A549 (cell line): ENCODE measurements around the gene GAREM1.

Source experiments
- JUNB ChIP-seq: fragments of >200 bp; sonication (Bioruptor Twin); formaldehyde crosslinking; IDR thresholded peaks from 2 replicates; pipeline ENCODE4 v1.6.1; 2016
- MAZ ChIP-seq: fragments of 150-350 bp; IDR thresholded peaks from 2 replicates; pipeline ENCODE4 v1.6.1; 2014; ENCODE audit warnings: antibody characterized with exemption, low read depth, low read length, borderline replicate concordance
- POLR2A ChIP-seq: IDR thresholded peaks from 2 replicates; pipeline ENCODE4 v1.6.1; 2012; ENCODE audit warnings: mild to moderate bottlenecking, low read length
- ZFP36 ChIP-seq: fragments of 450-650 bp; IDR thresholded peaks from 2 replicates; pipeline ENCODE4 v1.6.1; 2014; ENCODE audit warnings: borderline replicate concordance; ENCODE audit not compliant: partially characterized antibody
- ZNF302 ChIP-seq: fragments of 250-450 bp; sonication (Bioruptor Pico); IDR thresholded peaks from 2 replicates; pipeline ENCODE4 v1.9.0; 2021; ENCODE audit warnings: inconsistent platforms, mild to moderate bottlenecking, moderate library complexity
- TF ChIP-seq, protein P1 (sequence below): fragments of >200 bp; sonication (Bioruptor Twin); formaldehyde crosslinking; IDR thresholded peaks from 3 replicates; pipeline ENCODE4 v1.5.1; 2016

DNA sequence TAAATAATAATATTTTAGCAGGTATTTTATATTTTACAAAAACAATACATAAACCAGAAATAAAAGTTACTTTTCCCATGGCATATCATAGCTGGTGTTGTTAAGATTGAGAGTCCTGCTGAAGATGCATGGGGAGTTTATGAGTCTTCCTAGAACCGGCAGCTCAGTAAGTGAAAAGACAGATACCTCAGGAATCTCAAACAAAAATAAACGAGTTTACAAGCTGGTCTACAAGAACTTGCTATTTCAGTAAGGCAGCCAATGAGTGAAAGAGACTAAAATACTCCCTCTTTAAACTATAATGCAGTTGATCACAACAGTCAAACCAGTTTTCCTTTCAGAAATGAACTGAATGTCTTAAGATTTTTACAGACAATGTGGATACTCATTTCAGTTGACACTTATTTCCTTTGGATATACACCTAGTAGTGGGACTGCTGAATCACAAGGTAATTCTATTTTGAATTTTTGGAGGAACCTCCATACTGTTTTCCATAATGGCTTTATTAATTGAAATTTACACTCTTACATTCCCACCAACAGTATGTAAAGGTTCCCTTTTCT lies 8.9 kb downstream of the GAREM1 start:
- TF ChIP-seq ZNF302 (CRISPR knock-in tag) (no peak), ZFP36 (no peak), JUNB (no peak), POLR2A (no peak), MAZ (no peak)
- TF ChIP-seq, protein P1, sequence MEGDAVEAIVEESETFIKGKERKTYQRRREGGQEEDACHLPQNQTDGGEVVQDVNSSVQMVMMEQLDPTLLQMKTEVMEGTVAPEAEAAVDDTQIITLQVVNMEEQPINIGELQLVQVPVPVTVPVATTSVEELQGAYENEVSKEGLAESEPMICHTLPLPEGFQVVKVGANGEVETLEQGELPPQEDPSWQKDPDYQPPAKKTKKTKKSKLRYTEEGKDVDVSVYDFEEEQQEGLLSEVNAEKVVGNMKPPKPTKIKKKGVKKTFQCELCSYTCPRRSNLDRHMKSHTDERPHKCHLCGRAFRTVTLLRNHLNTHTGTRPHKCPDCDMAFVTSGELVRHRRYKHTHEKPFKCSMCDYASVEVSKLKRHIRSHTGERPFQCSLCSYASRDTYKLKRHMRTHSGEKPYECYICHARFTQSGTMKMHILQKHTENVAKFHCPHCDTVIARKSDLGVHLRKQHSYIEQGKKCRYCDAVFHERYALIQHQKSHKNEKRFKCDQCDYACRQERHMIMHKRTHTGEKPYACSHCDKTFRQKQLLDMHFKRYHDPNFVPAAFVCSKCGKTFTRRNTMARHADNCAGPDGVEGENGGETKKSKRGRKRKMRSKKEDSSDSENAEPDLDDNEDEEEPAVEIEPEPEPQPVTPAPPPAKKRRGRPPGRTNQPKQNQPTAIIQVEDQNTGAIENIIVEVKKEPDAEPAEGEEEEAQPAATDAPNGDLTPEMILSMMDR = no peak
